Nephron progenitor cell (in vitro differentiated cells): ENCODE data around the gene CMTM7.
A peak's percentile ranks its signal among the peaks of the same experiment; 100 is the strongest.

Experiments
- DNase-seq: peaks from one replicate; pipeline ENCODE4 v3.0.0; 2021
- H3K27ac Mint-ChIP-seq: 2 replicates; pipeline ENCODE4 v1.8.0; 2021; ENCODE audit warnings: mild to moderate bottlenecking, moderate library complexity, mixed read lengths
- H3K27me3 Mint-ChIP-seq: 2 replicates; pipeline ENCODE4 v1.8.0; 2021; ENCODE audit warnings: mild to moderate bottlenecking, low read depth, mixed read lengths; ENCODE audit not compliant: poor library complexity
- H3K36me3 Mint-ChIP-seq: 2 replicates; pipeline ENCODE4 v1.8.0; 2021; ENCODE audit warnings: low read depth, mixed read lengths
- H3K4me1 Mint-ChIP-seq: 2 replicates; pipeline ENCODE4 v1.8.0; 2021; ENCODE audit warnings: mixed read lengths
- H3K4me3 Mint-ChIP-seq: 2 replicates; pipeline ENCODE4 v1.8.0; 2021; ENCODE audit warnings: mild to moderate bottlenecking, moderate library complexity, mixed read lengths
- H3K9me3 Mint-ChIP-seq: 2 replicates; pipeline ENCODE4 v1.8.0; 2021; ENCODE audit warnings: mild to moderate bottlenecking, moderate library complexity, mixed read lengths
- TF ChIP-seq, protein P1 (sequence below): fragments of 200-600 bp; sonication (generic); IDR thresholded peaks from 2 replicates; pipeline ENCODE4 v1.5.0; 2021; ENCODE audit warnings: antibody characterized with exemption

The CMTM7 gene

DNA sequence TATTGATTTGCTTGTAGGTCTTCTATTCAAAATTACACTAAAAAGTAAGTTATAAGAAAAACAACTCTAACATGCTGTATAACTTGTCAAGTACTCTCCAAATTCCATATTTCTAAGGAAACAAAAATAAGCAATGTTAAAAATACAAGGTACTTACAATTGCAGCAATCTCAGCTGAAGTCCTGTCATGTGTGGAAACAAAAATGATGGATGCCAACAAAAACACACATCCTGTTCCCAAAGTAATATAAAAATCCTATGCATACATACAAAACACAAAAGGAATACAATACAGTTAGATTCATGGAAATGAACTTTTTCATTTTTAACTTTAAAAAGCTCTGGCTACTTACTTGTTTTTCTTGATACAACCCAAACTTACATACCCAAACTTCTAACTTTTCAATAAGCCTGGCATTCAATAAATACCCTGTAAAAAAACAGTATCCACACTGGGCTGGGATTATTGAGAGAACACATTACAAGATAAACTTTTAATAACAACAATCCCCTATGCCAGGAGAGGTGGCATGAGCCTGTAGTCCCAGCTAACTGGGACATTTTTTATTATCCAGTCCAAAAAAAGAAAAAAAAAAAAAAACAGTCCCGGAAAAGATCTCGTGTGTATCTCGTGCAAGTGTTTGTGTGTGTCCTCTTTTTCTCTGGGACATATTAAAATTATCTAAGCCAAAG, 96.3 kb downstream of the CMTM7 start:
- TF ChIP-seq, protein P1, sequence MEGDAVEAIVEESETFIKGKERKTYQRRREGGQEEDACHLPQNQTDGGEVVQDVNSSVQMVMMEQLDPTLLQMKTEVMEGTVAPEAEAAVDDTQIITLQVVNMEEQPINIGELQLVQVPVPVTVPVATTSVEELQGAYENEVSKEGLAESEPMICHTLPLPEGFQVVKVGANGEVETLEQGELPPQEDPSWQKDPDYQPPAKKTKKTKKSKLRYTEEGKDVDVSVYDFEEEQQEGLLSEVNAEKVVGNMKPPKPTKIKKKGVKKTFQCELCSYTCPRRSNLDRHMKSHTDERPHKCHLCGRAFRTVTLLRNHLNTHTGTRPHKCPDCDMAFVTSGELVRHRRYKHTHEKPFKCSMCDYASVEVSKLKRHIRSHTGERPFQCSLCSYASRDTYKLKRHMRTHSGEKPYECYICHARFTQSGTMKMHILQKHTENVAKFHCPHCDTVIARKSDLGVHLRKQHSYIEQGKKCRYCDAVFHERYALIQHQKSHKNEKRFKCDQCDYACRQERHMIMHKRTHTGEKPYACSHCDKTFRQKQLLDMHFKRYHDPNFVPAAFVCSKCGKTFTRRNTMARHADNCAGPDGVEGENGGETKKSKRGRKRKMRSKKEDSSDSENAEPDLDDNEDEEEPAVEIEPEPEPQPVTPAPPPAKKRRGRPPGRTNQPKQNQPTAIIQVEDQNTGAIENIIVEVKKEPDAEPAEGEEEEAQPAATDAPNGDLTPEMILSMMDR = no peak
- peaks cover 54% of the 10 kb centered on the region for H3K36me3 Mint-ChIP-seq
- H3K9me3 Mint-ChIP-seq = peaks cover 5% of the 10 kb centered on the region
- no peak for DNase-seq
- peaks cover 15% of the 10 kb centered on the region for H3K4me1 Mint-ChIP-seq
- H3K4me3 Mint-ChIP-seq = no peak overlapping the region
- no peak overlapping the region for H3K27ac Mint-ChIP-seq
- H3K27me3 Mint-ChIP-seq = no peaks in the 10 kb centered on the region

DNA sequence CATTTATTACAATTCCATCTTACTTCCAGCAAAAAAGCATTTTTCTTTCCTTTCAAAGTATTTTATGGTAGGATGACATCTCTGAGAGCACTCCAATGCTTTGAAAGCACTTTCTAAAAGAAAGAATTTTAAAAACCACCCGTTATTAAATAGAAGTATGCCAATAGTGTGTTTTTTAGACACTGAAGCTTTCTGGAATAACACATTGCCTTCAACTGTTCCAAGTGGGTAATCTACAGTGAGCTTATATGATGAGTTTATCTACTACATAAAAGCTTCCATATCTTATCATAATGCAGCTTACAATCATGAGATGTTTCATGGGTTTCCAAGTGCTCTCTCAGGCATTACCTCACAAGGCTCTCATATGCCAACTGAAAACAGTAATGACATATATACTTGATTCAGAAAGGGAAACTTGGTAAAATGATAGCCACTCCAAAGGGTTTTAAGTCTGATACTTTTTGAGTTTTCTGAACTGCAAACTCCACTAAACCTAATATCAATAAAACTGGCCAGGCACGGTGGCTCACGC, 96.9 kb downstream of the CMTM7 start:
- H3K27ac Mint-ChIP-seq = no peak overlapping the region
- no peak overlapping the region for H3K4me3 Mint-ChIP-seq
- peaks cover 5% of the 10 kb centered on the region for H3K9me3 Mint-ChIP-seq
- no peaks in the 10 kb centered on the region for H3K27me3 Mint-ChIP-seq
- TF ChIP-seq, protein P1 = no peak
- DNase-seq = no peak
- peaks cover 52% of the 10 kb centered on the region for H3K36me3 Mint-ChIP-seq
- H3K4me1 Mint-ChIP-seq = peaks cover 15% of the 10 kb centered on the region

DNA sequence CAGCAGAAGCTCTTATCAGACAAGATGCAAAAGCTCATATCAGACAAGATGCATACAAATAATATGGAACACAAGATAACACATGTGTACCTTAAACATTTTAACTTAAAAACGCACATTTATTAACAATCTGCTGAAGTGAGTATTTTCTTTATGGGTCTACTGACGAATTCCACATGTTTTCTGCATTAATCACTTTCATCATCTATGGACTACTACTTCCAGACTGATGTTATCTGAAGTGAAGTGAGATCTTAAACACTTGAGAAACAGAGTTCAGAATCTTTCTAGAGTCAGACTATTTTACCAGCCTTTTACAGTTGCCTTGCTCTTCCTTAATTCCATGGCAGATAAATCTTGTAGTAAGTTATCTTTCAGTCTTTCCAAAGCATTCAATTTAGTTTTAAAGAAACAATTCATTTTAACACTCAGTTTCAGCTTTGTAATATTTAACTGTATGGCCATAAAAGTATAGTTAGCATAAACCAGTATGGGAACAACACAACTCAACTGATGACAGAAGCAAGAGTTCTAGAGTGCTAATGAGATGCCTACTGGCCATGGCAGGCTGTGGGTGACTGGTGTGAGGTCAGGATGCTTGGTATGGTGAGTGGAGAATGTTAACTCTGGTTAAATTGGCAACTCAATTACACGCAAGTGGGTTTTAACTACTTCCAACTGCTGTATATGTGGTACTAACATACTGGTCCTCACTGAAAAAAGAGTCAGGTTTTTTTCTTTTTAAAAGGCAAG, 101.2 kb downstream of the CMTM7 start:
- no peak for DNase-seq
- Mint-ChIP-seq H3K27ac (no peak overlapping the region), H3K4me1 (peaks cover 7% of the 10 kb centered on the region), H3K27me3 (peaks cover 3% of the 10 kb centered on the region), H3K36me3 (peaks cover 25% of the 10 kb centered on the region), H3K9me3 (peaks cover 3% of the 10 kb centered on the region), H3K4me3 (no peak overlapping the region)
- TF ChIP-seq, protein P1 = no peak

DNA sequence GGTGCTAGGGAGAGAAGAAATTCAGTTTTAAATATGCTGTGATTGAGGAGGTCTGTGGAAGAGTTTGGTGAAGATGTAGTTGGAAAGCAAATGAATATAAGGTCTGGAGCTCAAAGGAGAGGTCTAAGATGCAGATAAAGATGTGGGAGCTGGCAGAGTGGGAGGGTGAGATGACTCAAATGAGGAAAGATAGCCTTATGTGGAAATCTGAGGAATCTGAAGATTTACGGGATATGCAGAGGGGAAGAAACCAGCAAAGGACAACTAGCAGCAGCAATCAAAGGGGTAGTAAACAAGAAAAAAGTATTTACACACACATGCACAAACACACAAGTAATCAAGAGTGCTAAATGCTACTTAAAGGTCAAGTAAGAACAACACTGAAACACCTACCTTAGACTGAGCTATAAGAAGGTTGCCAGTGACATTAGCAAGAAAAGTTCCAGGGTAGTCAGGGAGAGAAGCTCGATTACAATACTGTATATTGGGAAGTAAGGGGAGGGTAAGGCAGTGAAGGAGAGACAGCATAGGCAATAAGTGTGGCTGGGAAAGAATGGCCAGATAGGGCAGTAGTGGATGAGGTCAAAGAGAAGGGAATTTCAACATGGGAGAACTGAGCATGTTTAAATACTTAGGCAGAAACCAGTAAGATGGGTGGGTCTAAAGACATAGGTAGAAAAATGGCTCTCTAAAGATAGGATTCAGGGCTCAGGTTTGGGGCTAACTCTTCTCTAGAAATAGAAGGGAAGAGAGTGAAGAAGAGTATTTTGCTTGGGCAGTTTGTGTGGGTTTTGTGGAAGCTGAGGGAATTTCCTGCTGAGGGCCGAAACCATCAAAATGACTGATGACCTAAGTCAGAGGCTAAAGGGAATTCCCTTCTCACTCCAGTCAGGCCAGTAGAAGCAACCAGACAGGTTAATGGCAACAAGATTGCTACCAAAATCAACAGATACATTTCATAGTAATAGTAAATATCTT, 102.1 kb downstream of the CMTM7 start:
- TF ChIP-seq, protein P1 = no peak
- no peak overlapping the region for H3K4me3 Mint-ChIP-seq
- H3K27ac Mint-ChIP-seq = no peak overlapping the region
- H3K36me3 Mint-ChIP-seq = peaks cover 22% of the 10 kb centered on the region
- H3K4me1 Mint-ChIP-seq = peaks cover 13% of the 10 kb centered on the region
- H3K9me3 Mint-ChIP-seq = peaks cover 3% of the 10 kb centered on the region
- DNase-seq = peak; percentile 10
- H3K27me3 Mint-ChIP-seq = peaks cover 3% of the 10 kb centered on the region

DNA sequence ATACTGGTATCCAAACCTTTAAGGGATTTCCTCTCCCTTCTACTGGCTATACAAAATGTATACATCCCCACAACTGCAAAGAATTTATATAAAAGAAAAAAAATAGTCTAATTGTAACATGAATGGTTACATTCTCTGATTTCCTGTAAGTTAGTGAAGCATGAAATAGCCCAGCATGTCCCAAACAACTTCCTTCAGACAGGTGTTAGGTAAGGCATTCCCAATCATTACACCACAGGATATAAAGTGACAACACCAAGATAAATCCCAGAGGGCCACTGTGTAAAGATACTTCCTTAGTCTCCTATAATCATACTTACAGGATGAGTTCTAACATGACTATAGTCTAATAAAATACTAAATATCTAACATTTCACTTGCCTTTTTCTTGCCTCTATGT, 103.4 kb downstream of the CMTM7 start:
- peaks cover 3% of the 10 kb centered on the region for H3K9me3 Mint-ChIP-seq
- TF ChIP-seq, protein P1 = no peak
- H3K27ac Mint-ChIP-seq = no peak overlapping the region
- no peak overlapping the region for H3K4me3 Mint-ChIP-seq
- no peak for DNase-seq
- H3K36me3 Mint-ChIP-seq = peaks cover 18% of the 10 kb centered on the region
- H3K27me3 Mint-ChIP-seq = peaks cover 3% of the 10 kb centered on the region
- H3K4me1 Mint-ChIP-seq = peaks cover 22% of the 10 kb centered on the region
